COLO829 (cell line): ENCODE data around the gene SECISBP2L.

Experiments
- DNase-seq: peaks from one replicate; pipeline ENCODE4 v3.0.0; 2012; ENCODE audit warnings: low spot score

The SECISBP2L gene

DNA sequence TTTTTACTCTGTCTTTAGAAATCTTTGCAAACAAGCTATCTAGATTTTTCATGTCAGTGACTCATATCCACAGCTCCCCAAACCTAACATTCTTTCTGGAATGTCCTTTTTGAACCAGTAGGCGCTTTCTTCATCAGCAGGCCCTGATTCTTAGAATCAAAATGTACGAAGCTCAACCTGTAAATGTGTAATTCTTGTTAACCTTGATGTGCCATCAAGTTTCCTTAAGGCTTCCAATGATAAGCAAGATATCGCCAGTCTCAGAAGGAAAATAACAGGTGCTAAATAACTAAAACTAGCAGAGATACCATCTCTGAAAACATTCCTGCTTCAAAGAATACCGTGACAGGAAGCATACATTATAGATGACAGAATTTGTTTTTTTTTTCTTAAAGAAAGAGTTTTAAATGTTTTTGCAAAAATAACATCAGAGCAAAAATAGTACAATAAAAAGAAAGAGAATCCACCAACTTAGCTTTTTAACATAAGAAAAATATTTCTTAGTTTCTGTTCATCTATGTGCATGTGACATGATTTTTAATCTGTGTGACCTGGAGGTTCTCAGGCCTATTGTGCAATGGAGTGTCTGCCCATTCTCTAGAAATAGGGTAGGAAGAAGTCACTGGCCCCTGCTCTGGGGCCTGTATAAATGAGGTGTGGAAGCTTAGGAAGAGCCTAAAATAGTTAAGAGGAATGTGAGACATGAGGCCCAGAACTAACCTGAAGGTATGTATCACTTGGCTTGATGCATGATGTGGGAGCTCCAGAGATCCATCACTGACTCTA is 14.7 kb upstream of the SECISBP2L start:
- DNase-seq: no peak

DNA sequence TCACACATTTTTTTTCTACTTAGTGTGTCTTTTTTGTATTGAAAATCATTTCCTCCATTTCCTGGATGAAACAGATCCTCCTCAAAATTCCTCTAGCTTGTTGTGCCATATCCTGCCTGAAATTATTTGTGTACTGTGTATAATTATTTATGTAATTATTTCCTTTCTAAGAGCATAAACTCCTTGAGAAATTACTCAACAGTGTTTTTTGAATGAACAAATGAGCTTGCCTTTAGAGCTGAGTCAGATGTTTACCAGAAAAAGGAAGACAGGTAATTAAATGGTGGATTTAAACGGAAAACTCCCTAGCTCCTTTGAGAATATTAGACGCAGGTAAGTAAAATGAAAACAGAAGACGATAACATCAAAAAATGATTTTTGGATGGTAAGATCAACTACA is 13.2 kb upstream of the SECISBP2L start:
- no peak for DNase-seq

DNA sequence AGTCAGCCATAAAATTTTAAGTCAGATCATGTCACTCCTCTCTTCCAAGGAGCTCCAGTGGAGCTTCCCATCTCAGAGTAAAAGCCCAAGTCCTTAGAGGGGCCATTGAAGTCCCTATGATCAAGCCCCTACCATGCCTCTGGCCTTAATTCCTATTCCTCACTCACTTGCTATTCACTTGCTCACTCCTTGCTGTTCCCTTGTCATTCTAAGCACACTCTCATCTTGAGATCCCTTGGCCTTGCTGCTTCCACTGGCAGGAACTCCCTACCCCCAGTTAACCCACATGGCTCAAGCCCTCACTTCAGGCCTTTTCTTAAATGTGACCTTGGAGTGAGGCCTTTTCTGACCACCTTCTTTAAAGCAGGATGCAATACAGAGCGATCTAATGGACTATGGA is 12.3 kb upstream of the SECISBP2L start:
- no peak for DNase-seq

DNA sequence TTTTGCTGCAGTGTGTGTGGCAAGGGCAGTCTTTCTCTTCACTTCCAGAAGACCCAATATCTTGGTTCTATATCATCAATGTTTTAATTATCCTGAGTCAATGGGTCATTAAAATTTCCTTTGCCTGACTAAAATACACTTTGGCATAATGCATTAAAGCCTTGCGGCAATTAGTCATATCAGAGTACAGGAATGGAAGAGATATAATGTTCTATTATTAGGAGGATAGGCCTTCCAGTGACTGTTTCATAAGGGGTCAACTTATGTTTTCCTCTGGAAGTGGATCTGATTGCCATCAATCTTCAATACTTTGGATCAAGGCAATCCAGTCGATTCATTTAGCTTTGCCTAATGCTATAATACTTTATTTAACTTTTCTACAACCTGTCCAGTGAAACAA is 9.4 kb upstream of the SECISBP2L start:
- no peak for DNase-seq

DNA sequence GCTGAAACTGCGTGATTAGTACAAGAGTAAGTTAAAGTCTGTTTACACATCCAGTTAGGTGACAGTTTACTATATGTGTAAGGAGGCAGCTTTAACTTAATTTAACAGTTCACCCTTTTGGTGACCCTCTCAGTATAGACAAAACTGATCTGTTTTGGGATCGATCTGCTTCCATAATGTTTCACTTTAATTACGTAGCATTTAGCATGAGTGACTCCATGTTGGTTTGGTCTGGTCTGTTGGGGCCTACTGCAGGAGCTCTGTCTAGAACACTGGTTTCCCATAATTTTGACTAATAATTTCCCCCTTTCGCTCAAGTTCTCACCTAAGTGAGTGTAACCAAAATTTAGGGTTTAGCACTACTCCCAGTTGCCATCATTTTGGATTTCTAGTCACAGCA is 6.4 kb upstream of the SECISBP2L start:
- no peak for DNase-seq

DNA sequence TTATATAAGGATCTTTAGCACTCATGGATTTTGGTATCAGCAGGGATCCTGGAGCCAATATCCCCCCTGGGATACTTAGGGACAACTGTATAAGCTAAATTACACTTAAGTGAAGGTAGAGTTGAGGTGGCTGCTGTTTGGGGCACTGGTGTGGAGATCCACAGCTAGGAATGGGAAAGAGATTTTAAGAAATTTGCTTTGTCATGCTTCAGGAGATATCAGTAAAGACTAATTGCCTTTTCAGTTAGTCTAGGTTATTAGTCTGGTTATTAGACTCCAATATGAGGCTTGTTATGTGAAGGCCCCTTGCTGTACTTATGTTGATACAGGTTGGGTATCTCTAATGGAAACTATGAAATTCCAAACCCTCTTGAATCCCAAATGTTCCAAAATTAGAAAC is 1.2 kb upstream of the SECISBP2L start:
- DNase-seq: no peak

DNA sequence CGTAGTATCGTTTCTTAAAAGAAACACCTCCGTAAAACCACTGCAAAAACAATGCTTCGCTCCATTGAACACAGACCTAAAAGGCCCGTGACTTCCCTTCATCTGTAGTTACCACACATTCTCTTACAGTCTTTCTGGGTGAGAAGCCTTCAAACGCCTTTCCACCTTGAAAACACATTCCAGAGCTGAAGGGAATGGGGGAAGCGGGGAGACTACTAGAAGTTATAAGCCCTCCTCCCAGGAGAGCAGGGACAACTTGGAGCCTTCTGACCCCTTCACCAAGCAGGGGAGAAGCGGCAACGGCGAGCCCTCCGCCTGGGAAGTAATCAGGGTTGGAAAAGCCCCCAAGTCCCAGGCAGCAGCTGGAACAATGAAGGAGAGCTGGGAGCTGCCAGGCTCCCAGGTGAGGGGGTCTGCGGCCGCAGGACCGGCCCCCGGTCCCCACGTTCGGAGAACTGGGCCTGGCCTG is 461 bp downstream of the SECISBP2L start:
- no peak for DNase-seq

DNA sequence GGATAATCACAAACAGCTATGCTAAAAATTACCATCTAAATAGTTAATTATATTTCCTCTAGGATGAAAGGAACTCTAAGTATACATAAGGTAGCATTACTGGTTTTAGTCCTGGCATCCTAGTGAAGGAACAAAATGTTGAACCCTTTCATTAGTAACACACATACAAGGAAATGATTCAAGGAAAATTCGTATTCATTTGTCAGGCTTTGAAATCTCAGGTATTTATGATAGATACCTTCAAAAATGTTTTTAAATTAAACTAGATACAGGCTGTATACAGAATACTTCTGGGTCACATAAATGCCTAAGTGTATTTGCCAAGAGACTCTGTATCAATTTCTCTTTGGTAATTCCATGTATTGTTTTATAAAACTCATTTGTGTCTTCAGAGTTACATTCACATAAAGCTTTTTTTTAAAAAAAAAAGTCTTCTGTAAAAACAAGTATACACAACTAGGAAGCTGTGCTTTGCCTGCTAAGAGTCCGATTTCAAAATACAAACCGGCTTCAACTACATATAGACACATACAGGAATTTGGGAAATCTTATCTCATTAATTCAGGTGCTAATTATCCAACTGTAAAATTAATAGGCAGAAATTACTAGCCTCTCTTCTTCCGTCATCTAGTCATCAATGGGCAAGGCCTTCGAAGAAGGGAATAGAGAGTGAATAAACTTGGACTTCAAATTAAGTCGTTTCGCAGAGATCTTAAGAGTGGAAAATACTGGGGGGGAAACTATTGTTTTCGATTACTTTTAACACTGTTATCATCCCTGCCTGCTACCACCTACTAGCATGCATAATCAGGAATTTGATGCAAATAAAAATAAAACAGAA is 1.3 kb downstream of the SECISBP2L start:
- DNase-seq: no peak

DNA sequence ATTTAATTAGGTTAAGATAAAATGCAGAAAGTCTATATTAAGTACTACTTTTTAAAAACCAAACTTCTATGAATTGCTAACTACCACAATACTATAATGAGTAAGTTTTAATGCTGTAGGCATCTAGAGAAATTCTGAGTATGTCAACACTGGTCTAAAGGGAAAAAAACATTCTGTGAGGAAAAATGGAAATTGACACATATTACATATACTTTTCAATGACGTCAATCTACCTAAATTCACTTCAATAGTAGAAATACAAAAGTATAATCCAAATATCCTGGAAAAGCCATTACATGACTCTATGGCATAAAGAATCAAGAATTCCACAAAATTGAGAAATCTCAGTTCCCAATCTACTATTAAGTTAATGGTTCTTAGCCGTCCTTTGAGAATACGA is 2.2 kb downstream of the SECISBP2L start:
- no peak for DNase-seq

DNA sequence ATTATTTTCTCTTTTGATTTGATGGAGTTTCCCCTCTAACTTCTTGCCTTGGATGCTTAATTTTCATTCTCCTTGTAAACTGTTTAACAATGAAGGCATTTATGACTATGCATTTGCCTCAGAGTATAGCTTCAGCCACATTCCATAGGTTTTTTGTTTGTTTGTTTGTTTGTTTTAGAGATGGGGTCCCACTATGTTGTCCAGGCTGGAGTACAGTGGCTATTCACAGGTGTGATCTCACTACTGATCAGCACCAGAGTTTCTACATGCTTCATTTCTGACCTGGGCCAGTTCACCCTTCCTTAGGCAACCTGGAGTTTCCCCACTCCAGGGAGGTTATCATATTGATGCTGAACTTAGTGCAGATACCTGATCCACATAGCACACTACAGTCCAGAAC is 4.1 kb downstream of the SECISBP2L start:
- DNase-seq: no peak

DNA sequence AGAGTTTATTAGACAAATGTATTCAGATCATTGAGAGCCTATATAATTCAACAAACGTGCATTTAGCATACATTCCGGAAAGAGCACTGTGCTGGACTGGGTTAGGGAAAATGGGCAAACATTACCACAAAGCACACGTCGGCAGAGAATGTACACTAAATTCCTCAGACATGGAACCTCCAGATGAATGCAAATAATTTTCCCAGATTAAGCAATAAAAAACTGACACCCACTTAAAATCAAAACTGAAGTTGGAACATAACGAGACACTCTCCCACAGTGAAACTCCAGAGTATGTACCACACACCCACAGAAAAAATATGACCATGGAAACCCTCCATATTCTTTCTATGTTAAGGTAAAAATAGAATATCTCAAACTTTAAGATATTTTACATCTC is 4.8 kb downstream of the SECISBP2L start:
- DNase-seq: no peak

DNA sequence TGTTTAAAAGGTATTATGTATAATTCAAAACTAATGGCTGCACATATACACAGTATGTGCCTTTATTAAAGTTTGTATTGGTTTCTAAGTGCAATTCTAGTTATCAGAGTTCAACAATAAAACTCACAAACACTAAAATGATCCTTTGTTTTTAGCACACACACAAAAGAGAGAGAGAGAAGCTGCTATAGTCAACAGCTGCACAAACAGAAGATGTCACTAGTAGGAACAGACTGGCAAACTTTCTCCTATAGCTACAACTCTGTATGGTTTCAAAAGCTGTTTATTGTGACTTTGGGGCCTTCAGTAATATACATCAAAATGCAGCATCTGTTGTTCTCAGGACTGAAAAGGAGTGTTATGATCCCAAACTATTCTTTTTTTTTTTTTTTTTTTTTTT is 6.1 kb downstream of the SECISBP2L start:
- DNase-seq: no peak

DNA sequence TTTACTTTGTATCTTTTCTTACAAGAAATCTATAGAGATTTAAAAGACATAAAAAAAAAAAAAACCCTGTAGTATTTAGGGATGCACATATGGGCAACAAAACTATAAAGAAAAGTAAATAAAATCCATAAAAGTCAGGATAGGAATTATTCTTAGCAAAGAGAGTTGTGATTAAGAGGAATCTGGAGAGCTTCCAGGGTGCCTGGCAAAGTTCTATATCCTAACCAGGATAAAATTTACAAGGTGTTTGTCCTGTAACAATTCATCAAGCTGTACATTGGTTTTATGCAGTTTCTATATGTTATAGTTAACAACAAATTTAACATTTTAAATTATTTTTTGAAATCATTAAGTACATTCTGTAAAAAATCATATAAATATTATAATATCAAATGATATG is 7.9 kb downstream of the SECISBP2L start:
- no peak for DNase-seq

DNA sequence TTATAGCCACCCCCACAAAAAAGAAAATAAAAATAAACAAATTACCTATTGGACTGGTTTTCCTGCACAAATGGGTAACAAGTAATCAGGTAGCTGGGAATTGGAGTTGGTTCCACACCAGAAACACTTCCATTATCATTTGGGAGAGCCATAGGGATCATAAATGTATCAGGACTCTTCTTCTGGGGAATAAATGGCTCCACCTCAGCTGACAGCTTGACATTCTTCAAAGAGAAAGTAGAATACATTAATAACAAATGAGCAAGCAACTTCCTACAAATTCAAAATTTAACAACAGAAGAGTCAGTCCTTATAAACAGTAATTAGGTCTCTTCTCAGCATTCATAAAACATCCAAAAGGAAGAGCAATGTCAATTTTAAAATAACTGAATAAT is 8.7 kb downstream of the SECISBP2L start:
- DNase-seq: no peak

DNA sequence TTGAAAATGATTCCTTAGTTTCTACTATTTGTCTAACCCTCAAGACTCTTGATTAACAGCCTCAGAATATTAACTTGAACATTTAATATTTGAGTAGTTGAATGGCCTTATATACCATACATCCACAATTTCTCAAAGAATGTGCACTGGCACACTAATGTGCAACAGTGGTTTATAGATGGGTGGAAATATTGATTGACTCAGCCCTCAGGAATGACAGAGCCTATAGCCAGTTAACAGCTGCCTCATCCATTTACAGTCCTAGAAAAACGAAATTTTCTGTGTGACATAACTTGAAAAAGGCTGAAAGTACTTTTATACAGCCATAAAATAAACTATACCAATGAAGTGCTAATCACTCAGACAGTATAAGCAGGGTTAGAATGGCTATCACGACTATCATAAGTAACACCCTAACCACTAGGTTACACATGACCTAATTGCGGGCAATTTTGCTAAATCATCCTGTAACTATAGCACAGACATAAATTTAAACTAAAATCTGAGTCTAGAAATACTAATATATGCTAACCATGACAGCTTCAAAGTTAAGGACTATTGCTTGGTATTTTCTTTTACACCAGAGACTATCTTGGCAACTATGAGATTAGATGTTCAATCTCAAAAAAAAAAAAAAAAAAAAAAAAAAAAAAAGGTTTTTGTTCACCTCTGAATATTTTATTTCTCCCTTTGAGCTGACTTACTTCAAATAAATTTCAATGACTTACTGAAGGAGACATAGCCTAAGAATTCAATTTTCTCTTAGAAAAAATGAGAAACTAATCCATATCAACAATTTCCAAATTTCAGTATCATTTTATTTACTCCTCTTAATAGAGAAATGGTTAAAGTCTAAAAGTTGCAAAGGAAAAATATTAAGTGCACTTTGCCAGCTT is 9.3 kb downstream of the SECISBP2L start:
- DNase-seq: no peak

DNA sequence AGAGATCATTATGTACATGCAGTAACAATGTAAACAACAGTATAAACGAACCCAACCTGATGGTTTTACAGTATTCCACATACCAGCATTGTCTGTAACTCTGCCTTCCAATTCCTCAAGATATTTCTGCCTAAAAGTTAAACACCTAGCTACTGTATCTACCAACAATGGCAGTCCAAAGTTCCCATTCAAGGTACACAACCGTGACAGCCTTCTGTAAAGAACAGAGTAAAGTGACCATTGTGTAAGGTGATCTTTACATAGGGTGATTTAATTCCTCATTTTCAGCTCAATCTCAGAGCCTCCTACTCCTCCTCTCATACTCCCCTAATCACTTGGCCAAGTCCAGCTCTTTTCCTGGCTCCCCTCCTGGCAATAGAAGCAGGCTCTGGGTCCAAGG is 10.4 kb downstream of the SECISBP2L start:
- DNase-seq: no peak

DNA sequence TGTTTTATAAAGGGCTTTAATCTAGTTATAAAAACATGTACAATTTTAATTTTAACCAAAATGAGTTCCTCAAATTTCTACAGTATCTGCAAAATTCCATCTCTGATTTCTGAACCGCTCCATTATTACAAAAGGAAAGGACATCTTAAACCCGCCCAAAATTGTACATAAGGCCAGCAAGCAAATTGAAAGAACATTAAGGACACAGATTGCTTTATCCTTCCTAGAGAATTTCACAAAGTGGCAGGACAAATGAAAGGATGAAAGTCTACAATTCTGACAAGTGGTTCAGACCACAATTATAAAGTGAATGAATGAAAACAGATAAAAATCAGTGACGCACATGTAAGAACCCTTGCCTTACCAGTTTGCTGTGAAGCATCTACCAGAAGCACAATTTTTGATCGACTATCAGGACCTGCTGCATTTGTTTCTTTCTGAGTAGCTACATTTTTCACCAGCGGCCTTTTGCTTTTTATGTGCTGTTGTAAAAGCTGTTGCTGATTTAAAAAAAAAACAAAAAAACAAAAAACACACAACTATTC is 13.6 kb downstream of the SECISBP2L start:
- DNase-seq: no peak

DNA sequence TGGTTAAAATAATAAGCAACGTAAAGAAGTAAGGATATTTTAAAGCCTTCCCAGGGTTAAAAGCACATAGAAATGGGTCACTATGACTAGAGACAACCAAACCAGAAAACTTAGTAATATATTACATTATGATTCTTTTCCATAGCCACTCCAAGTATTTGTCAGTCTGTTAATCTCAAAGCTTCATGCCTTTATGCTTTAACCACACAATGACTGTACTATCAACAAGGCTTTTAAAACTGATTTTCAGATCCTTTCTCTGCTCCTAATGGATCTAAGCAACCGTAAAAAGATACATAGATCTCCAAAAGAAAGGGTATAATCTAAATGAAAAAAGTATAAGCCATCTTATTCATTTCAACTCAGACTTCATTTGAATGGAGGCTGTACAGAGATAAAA is 14.4 kb downstream of the SECISBP2L start:
- no peak for DNase-seq

DNA sequence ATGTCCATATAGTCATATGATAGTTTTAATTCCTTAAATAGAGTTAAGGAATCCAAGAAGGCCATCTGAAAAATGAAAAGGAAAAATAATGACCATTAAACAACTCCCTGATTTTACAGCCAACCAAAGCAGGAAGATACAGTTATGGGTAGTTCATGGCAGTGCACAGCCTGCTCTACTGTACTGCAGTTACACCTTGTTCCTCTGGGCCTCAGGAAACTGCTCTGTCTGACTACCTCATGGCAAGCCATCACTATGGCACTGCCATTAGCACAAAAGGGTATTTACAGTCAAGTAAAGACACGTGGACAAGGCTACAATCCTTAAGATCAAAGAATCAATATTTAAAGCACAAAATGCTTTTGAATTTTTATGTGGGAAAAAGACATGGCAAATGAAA is 19.5 kb downstream of the SECISBP2L start:
- DNase-seq: no peak

DNA sequence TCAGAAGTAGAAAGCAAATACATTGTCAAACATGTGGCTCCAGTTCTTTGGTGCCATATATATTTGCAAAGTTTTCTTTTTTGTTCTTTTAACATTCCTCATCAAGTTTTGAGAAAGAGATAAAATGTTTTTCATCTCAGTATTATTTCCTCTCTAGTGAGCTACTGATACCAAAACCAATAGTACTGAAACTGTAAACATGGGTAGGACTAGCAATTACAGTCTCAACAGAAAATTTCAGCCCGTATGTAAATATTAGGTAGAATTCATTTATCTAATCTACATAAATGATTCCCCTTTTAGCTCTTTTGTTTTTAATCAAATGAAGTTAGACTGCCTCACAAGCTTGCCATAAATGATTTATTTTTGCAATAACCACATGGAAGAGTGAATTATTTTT is 21.4 kb downstream of the SECISBP2L start:
- no peak for DNase-seq

DNA sequence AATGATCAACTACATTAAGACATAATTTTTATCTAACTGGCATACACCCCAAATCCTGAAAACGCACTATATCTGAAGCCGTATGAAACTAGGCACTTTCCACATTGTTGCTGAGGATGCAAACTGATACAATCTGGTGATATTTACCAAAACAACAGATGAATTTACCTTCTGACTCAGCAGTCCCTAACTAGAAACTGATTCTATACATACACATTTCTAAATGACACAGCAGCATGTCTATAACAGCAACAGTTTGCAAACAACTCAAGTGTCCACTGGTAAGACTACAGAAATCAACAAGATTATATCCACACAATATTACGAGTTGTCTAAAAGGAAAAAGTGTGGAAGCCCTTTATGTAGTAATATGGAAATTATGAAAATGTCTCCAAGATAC is 22.9 kb downstream of the SECISBP2L start:
- DNase-seq: no peak

DNA sequence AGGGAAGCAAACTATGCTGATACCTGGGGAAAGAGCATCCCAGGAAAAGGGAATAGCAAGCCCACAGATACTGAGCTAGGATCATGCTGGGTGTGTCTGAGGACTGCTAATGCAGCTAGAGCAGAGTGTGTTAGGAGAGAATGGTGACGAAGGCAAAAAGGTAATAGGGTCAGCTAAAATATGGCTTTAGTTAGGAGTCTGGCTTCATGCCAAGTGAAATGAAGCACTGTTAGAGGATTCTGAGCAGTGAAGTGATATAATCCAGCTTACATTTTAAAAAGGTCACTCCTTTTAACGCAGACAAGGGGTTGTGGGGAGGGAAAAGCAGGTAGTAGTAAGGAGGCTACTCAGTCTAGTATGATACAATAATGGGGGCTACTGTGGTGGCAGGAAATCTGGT is 30.4 kb downstream of the SECISBP2L start:
- DNase-seq: no peak
